ENCODE measurements around the gene ZNF211. TPM values are rescaled to one million over a fixed set of nuclear protein-coding genes. Genes with fewer than 3 reads are reported as not detected.

The ZNF211 gene
- total RNA-seq, 2 experiments from 2014 or later, result 30.6 to 33.6 TPM

DNA sequence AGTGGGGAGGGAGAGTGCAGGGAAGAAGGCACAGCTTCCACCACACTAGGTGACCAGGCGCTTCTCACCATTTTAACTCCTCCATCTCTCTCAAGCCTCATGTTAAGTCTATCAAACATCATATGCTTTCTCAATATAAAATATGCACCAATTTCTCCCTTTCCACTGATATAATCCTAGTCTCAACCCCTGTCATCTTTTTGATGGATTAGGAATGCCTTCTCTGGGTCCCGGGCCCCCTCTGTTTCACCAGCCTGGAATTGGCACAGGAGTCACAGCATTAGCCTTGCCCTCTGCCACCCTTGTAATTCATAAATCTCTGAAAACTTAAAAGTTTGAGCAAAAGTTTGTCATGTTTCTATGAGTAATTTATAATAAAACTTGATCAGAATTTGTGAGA is 35.7 kb downstream of the ZNF211 start, which contains the start of gene ZSCAN4:
TSS of gene ZSCAN4 (plus strand) at position 301 of the 400 bp plus-strand sequence. CDS start 7,211 bp downstream, outside the sequence.
- H3K4me3 Mint-ChIP-seq, result no peak within 1 kb of the TSS
- POLR2A ChIA-PET, result no interaction called here
- H3K9me3 Mint-ChIP-seq, result peaks cover 3% of the 10 kb centered on the region
- H3K27ac Mint-ChIP-seq, result no peak within 1 kb of the TSS
- ATAC-seq (ENCODE audit: low read depth) (no peak), DNase-seq (no peak)
- peaks cover 3% of the 10 kb centered on the region for H3K36me3 Mint-ChIP-seq
- peaks cover 2% of the 10 kb centered on the region for H3K4me1 Mint-ChIP-seq
- H3K27me3 Mint-ChIP-seq, result peaks cover 27% of the 10 kb centered on the region

DNA sequence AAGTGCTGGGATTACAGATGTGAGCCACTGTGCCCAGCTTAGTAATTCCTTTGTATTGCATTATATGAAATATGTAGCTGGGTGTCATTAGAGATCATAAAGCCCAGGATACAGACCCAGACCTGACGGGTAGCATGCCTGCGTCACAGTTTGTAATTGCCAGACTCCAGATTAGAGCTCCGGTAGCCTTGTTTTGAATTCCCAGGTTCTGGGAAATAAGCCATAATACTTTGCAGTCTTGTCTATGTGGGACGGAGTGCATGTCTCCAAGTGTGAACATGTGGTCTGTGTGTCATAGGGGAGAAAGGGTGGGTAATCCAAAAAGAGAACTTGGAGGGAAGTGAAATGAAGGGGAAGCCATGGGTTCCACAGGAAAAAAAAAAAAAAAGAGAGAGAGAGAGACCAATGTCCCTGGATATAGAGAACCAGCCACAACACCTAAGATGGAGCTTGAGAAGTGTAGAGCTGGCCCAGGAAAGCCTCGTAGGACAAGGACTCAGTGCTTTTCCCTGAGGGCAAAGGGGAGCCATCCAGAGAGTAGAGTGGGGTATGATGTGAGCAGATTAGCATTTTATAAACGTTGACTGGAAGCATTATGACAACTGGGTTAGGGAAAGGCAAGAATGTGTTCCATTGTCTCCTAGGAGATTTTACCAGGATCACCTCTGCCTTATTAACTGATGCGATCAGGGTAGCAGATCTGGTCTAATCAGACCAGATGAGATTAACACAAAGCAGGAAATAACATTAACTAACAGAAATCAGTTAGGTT is 38.3 kb downstream of the ZNF211 start:
- Mint-ChIP-seq H3K27me3 (peaks cover 7% of the 10 kb centered on the region), H3K4me3 (no peak overlapping the region), H3K27ac (no peak overlapping the region), H3K4me1 (no peaks in the 10 kb centered on the region), H3K9me3 (peaks cover 8% of the 10 kb centered on the region), H3K36me3 (peaks cover 3% of the 10 kb centered on the region)
- POLR2A ChIA-PET, result no interaction called here
- ATAC-seq (ENCODE audit: low read depth), result no peak
- DNase-seq, result no peak

DNA sequence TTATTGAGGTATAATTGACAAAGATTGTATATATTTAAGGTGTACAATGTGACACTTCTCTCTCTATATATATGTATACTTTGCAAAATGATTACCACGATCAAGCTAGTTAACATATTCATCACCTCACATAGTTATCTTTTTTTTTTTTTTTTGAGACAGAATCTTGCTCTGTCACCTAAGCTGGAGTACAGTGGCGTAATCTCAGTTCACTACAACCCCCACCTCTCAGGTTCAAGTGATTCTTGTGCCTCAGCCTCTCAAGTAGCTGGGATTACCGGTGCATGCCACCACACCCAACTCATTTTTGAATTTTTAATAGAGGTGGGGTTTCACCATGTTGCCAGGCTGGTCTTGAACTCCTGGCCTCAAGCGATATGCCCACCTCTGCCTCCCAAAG is 39.5 kb downstream of the ZNF211 start:
- peaks cover 3% of the 10 kb centered on the region for H3K36me3 Mint-ChIP-seq
- DNase-seq (no peak), ATAC-seq (ENCODE audit: low read depth) (no peak)
- H3K9me3 Mint-ChIP-seq, result peaks cover 11% of the 10 kb centered on the region
- H3K4me3 Mint-ChIP-seq, result no peak overlapping the region
- no peak overlapping the region for H3K27ac Mint-ChIP-seq
- H3K4me1 Mint-ChIP-seq, result no peaks in the 10 kb centered on the region
- H3K27me3 Mint-ChIP-seq, result peaks cover 5% of the 10 kb centered on the region
- POLR2A ChIA-PET, result interaction anchor here (1.3 kb wide), 1 partner anchor 9 kb away, joined by 3 read pairs; the partner anchor contains the start of gene ZNF551

DNA sequence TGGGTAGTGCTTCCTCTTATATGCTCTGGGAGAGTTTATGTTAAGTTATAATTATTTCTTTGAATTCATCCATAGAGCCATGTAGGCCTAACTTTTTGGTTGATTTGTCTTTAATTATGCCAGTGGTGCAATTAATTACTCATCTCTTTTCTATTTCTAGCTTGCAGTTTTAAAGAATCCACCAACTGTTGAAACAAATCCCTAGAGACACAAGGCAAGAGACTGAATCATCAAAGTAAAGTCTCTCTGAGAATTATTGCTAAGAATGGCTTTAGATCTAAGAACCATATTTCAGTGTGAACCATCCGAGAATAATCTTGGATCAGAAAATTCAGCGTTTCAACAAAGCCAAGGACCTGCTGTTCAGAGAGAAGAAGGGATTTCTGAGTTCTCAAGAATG is 42.9 kb downstream of the ZNF211 start:
- Mint-ChIP-seq H3K4me1 (no peaks in the 10 kb centered on the region), H3K36me3 (peaks cover 5% of the 10 kb centered on the region), H3K9me3 (peaks cover 17% of the 10 kb centered on the region), H3K27ac (no peak overlapping the region), H3K4me3 (no peak overlapping the region), H3K27me3 (peaks cover 3% of the 10 kb centered on the region)
- no peak for DNase-seq
- POLR2A ChIA-PET, result no interaction called here
- no peak for ATAC-seq (ENCODE audit: low read depth)

DNA sequence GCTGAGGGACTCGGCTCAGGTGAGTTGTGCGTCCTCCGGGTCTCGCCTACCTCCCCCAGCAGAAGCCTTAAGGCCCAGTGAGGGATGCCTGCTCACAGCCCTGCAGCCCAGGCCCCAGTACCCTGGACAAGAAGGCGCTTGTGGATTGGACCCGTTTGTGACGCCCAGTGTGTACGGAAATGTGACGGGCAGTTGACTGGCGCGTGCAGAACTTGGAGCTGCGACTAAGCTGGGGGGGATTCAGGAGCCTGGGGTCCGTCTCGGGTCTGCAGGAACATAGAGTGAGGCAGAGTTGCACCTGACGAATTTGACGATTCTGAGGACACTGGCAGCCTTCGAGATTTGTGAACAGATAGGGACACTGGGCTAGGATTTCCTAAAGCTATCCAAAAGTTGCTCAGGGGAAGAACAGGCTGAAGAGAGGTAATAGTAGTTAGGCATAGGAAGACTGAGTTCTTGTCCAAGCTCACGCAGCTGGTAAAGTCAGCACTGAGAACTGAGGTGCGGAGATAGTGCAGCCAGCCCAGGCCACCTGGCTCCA is 49.3 kb downstream of the ZNF211 start:
- DNase-seq (no peak), ATAC-seq (ENCODE audit: low read depth) (no peak)
- H3K36me3 Mint-ChIP-seq, result peaks cover 55% of the 10 kb centered on the region
- peaks cover 45% of the 10 kb centered on the region for H3K9me3 Mint-ChIP-seq
- H3K27ac Mint-ChIP-seq, result peak overlapping the region; percentile 93
- H3K4me1 Mint-ChIP-seq, result peaks cover 21% of the 10 kb centered on the region
- H3K27me3 Mint-ChIP-seq, result no peaks in the 10 kb centered on the region
- POLR2A ChIA-PET, result interaction anchor here (0.9 to 2.1 kb wide), 8 partner anchors 27 to 377 kb away, joined by 3 to 12 read pairs (median 6); partner anchors contain the start of genes ZNF135, ZNF154, ZNF211 and ZNF417
- peak overlapping the region; percentile 93 for H3K4me3 Mint-ChIP-seq

DNA sequence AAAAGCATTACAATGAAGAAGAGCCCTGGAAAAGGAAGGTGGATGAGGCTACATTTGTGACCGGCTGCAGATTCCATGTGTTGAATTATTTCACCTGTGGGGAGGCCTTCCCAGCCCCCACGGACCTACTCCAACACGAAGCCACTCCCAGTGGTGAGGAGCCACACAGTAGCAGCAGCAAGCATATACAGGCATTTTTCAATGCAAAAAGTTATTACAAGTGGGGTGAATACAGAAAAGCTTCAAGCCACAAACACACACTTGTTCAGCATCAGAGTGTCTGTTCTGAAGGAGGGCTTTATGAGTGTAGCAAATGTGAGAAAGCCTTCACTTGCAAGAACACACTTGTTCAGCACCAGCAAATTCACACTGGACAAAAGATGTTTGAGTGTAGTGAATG is 53.8 kb downstream of the ZNF211 start:
- POLR2A ChIA-PET, result no interaction called here
- Mint-ChIP-seq H3K9me3 (peaks cover 53% of the 10 kb centered on the region), H3K27me3 (no peaks in the 10 kb centered on the region), H3K27ac (no peak overlapping the region), H3K4me3 (no peak overlapping the region), H3K36me3 (peaks cover 89% of the 10 kb centered on the region), H3K4me1 (peaks cover 21% of the 10 kb centered on the region)
- ATAC-seq (ENCODE audit: low read depth) (no peak), DNase-seq (no peak)

DNA sequence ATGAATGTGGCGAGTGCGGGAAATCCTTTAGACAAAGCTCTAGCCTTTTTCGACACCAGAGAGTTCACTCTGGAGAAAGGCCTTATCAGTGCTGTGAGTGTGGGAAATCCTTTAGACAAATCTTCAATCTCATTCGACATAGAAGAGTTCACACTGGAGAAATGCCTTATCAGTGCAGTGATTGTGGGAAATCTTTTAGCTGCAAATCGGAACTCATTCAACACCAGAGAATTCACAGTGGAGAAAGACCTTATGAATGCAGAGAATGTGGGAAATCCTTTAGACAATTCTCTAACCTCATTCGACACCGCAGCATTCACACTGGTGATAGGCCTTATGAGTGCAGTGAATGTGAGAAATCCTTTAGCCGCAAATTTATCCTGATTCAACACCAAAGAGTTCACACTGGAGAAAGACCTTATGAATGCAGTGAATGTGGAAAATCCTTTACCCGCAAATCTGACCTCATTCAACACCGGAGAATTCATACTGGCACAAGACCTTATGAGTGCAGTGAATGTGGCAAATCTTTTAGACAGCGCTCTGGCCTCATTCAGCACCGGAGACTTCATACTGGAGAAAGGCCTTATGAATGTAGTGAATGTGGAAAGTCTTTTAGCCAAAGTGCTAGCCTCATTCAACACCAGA is 54.5 kb downstream of the ZNF211 start:
- Mint-ChIP-seq H3K4me3 (no peak overlapping the region), H3K27me3 (no peaks in the 10 kb centered on the region), H3K4me1 (peaks cover 18% of the 10 kb centered on the region), H3K36me3 (peaks cover 88% of the 10 kb centered on the region), H3K27ac (no peak overlapping the region), H3K9me3 (peaks cover 53% of the 10 kb centered on the region)
- no peak for ATAC-seq (ENCODE audit: low read depth)
- DNase-seq, result no peak
- POLR2A ChIA-PET, result no interaction called here

DNA sequence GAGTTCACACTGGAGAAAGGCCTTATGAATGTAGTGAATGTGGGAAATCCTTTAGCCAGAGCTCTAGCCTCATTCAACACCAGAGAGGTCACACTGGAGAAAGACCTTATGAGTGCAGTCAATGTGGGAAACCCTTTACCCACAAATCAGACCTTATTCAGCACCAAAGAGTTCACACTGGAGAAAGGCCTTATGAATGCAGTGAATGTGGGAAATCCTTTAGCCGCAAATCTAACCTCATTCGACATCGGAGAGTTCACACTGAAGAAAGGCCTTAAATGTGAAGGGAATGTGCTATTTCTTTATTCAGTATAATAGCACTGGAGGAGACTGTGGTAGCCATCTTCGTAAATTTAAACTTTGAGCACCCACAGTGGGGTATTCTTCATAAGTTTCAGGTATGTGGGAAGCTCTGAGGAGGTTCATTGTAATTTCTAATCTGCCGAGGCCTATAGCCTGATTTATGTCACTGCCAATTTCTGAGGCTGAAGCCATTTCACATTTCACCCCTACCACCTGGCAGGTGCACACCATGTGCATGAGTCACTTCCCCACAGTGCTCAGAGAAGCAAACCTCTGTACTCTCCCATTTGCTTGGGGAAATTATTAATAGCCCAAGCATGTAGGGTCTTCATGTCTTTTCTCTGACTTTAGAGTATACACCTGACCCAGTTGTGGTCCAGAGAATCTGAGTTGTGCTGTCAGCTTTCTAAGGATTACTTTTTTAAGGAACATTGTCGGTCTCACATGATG is 55.2 kb downstream of the ZNF211 start:
- Mint-ChIP-seq H3K4me3 (no peak overlapping the region), H3K9me3 (peaks cover 52% of the 10 kb centered on the region), H3K27ac (no peak overlapping the region), H3K4me1 (peaks cover 11% of the 10 kb centered on the region), H3K27me3 (no peaks in the 10 kb centered on the region), H3K36me3 (peaks cover 87% of the 10 kb centered on the region)
- POLR2A ChIA-PET, result no interaction called here
- DNase-seq (no peak), ATAC-seq (ENCODE audit: low read depth) (no peak)

DNA sequence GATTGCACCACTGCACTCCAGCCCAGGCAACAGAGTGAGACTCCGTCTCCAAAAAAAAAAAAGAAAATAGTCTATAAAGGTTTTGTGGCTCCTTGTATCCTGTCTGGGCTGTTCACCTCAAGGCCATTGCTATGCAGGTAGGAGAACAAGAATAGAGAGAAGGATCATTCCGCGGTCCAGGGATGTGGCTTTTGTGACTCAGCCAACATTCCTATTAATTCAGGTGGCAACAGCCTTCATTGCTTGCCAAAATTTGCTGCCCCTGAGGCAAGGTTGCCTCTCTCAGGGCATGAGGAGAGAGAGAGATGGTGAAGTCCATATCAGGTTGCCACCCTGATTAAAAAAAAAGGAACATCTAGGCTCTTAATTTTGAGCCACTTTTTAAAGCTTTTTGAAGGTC is 56.8 kb downstream of the ZNF211 start:
- POLR2A ChIA-PET, result interaction anchor here (0.7 kb wide), 1 partner anchor 18 kb away, joined by 3 read pairs; no protein-coding TSS in a partner anchor
- no peak overlapping the region for H3K4me3 Mint-ChIP-seq
- no peaks in the 10 kb centered on the region for H3K27me3 Mint-ChIP-seq
- peaks cover 86% of the 10 kb centered on the region for H3K36me3 Mint-ChIP-seq
- peaks cover 45% of the 10 kb centered on the region for H3K9me3 Mint-ChIP-seq
- H3K4me1 Mint-ChIP-seq, result no peaks in the 10 kb centered on the region
- ATAC-seq (ENCODE audit: low read depth), result no peak
- no peak overlapping the region for H3K27ac Mint-ChIP-seq
- DNase-seq, result no peak

Other genes with a start within 250 kb of the ZNF211 start
- gene ZNF548, start 243.3 kb upstream of the ZNF211 start, total RNA-seq, result 10 to 100 TPM; 50.2 to 55.0 TPM
- gene ZNF17, start 222.0 kb upstream of the ZNF211 start, total RNA-seq, result 10 to 100 TPM; 19.0 to 24.9 TPM
- gene ZNF749, start 197.8 kb upstream of the ZNF211 start, total RNA-seq, result 10 to 100 TPM; 14.7 to 17.9 TPM
- gene VN1R1, start 176.0 kb upstream of the ZNF211 start, total RNA-seq, result under 1 TPM; 0.68 to 0.80 TPM
- 10 to 100 TPM; 13.7 to 13.8 TPM for gene ZNF772, start 155.6 kb upstream of the ZNF211 start, total RNA-seq
- gene ZNF419, start 145.4 kb upstream of the ZNF211 start, total RNA-seq, result 10 to 100 TPM; 19.3 to 21.1 TPM
- 10 to 100 TPM; 15.7 to 15.9 TPM for gene ZNF773, start 133.2 kb upstream of the ZNF211 start, total RNA-seq
- 10 to 100 TPM; 13.6 to 13.8 TPM for gene ZNF549, start 105.8 kb upstream of the ZNF211 start, total RNA-seq
- gene ZNF550, start 73.3 kb upstream of the ZNF211 start, total RNA-seq, result 10 to 100 TPM; 27.7 to 27.9 TPM
- gene ZNF416, start 54.3 kb upstream of the ZNF211 start, total RNA-seq, result 10 to 100 TPM in 1 of 2 experiments, 1 to 10 TPM in 1; 10.0 to 10.5 TPM
- 10 to 100 TPM; 17.9 TPM for gene ZIK1, start 49.0 kb upstream of the ZNF211 start, total RNA-seq
- 10 to 100 TPM; 14.0 to 14.2 TPM for gene ZNF530, start 33.3 kb upstream of the ZNF211 start, total RNA-seq
- gene ZNF134, start 18.9 kb upstream of the ZNF211 start, total RNA-seq, result 10 to 100 TPM; 29.7 to 34.3 TPM
- gene ZSCAN4, start 35.8 kb downstream of the ZNF211 start, total RNA-seq, result not detected
- 10 to 100 TPM; 18.1 to 21.3 TPM for gene ZNF551, start 48.8 kb downstream of the ZNF211 start, total RNA-seq
- gene ZNF154, start 76.0 kb downstream of the ZNF211 start, total RNA-seq, result 10 to 100 TPM; 14.9 to 17.3 TPM
- gene ZNF671, start 94.5 kb downstream of the ZNF211 start, total RNA-seq, result 10 to 100 TPM; 22.4 to 23.7 TPM
- gene ZNF776, start 113.6 kb downstream of the ZNF211 start, total RNA-seq, result 10 to 100 TPM; 27.9 to 29.0 TPM
- 10 to 100 TPM; 29.0 to 29.2 TPM for gene ZNF586, start 136.5 kb downstream of the ZNF211 start, total RNA-seq
- gene ZNF552, start 181.7 kb downstream of the ZNF211 start, total RNA-seq, result 10 to 100 TPM; 10.8 to 13.6 TPM
- 10 to 100 TPM; 19.1 to 21.0 TPM for gene ZNF587B, start 197.1 kb downstream of the ZNF211 start, total RNA-seq
- 10 to 100 TPM; 46.6 to 52.7 TPM for gene ZNF587, start 216.7 kb downstream of the ZNF211 start, total RNA-seq

All from activated naive CD8-positive, alpha-beta T cell treated with anti-CD3 and anti-CD28 coated beads, Interleukin-2, amount 10 ng/mL, durations not matched to agents 7 days and 5 days (primary cell).